GM12878 (cell line): ENCODE results near the gene FAM222B. TPM values are rescaled to one million over a fixed set of nuclear protein-coding genes. Genes with fewer than 3 reads are reported as not detected.
A peak's percentile ranks its signal among the peaks of the same experiment; 100 is the strongest.

Experiments used
- CEBPB ChIP-seq, 2 experiments: fragments of 150-350 bp in 1 of 2; IDR thresholded peaks; 2 replicates each; pipeline ENCODE4 v1.6.1; 2012 to 2014; ENCODE audit warnings: low read depth in 2 of 2, low read length in 2 of 2, borderline replicate concordance in 1 of 2, inconsistent platforms in 1 of 2
- DPF2 ChIP-seq: fragments of 450-650 bp; IDR thresholded peaks from 2 replicates; pipeline ENCODE4 v1.6.1; 2017; ENCODE audit warnings: mild to moderate bottlenecking
- FOS ChIP-seq: IDR thresholded peaks from 3 replicates; pipeline ENCODE4 v1.6.1; 2011; ENCODE audit warnings: borderline replicate concordance; ENCODE audit not compliant: insufficient read length; ENCODE audit errors: extremely low read depth
- HDAC2 ChIP-seq: fragments of 200-600 bp; sonication (generic); IDR thresholded peaks from 2 replicates; pipeline ENCODE4 v1.6.1; 2017
- IKZF2 ChIP-seq, 2 experiments: fragments of 450-650 bp; IDR thresholded peaks; 2 replicates each; pipeline ENCODE4 v1.6.1; 2017; ENCODE audit warnings: mild to moderate bottlenecking in 2 of 2, moderate library complexity in 2 of 2
- MEF2B ChIP-seq: fragments of 450-650 bp; IDR thresholded peaks from 2 replicates; pipeline ENCODE4 v1.6.1; 2018; ENCODE audit warnings: mild to moderate bottlenecking, moderate library complexity; ENCODE audit not compliant: partially characterized antibody, poor library complexity, severe bottlenecking
- NKRF ChIP-seq: fragments of 450-650 bp; conservative IDR thresholded peaks from 2 replicates; pipeline ENCODE4 v1.6.1; 2017; ENCODE audit warnings: mild to moderate bottlenecking, moderate library complexity
- NR2C1 ChIP-seq: fragments of 450-650 bp; IDR thresholded peaks from 2 replicates; pipeline ENCODE4 v1.6.1; 2017; ENCODE audit warnings: antibody characterized with exemption, mild to moderate bottlenecking, moderate library complexity
- NR2C2 ChIP-seq: IDR thresholded peaks from 2 replicates; pipeline ENCODE4 v1.6.1; 2011; ENCODE audit warnings: borderline replicate concordance, low read depth; ENCODE audit not compliant: control insufficient read depth, insufficient read length
- NR2F1 ChIP-seq: fragments of 450-650 bp; conservative IDR thresholded peaks from 2 replicates; pipeline ENCODE4 v1.6.1; 2017; ENCODE audit warnings: mild to moderate bottlenecking
- POLR2AphosphoS5 ChIP-seq: IDR thresholded peaks from 2 replicates; pipeline ENCODE4 v1.6.1; 2011; ENCODE audit warnings: mild to moderate bottlenecking, low read length, inconsistent platforms
- RCOR1 ChIP-seq: conservative IDR thresholded peaks from 2 replicates; pipeline ENCODE4 v1.6.1; 2012; ENCODE audit warnings: low read depth, low read length, improper control_type of control experiment
- SIX5 ChIP-seq: IDR thresholded peaks from 2 replicates; pipeline ENCODE4 v1.6.1; 2011; ENCODE audit warnings: mild to moderate bottlenecking, low read depth, low read length, moderate library complexity; ENCODE audit not compliant: severe bottlenecking
- SMARCA5 ChIP-seq: fragments of 450-650 bp; IDR thresholded peaks from 2 replicates; pipeline ENCODE4 v1.6.1; 2017; ENCODE audit warnings: mild to moderate bottlenecking
- TARDBP ChIP-seq: IDR thresholded peaks from 2 replicates; pipeline ENCODE4 v1.6.1; 2016; ENCODE audit warnings: borderline replicate concordance
- ZNF687 ChIP-seq: fragments of 450-650 bp; IDR thresholded peaks from 2 replicates; pipeline ENCODE4 v1.6.1; 2017; ENCODE audit warnings: mild to moderate bottlenecking, moderate library complexity
- polyA plus RNA-seq, 11 experiments: library from polyadenylated mRNA; depleted of rRNA in 4 of 11; unstranded in 6 of 11; stranded (reverse) in 5 of 11; fragments of >200 nt; fragmentation: Nextera tagmentation in 4 of 11; fragmentation: Illumina TruSeq in 1 of 11; extraction: Ambion mirVana in 4 of 11; extraction: Trizol in 1 of 11; gene quantifications; 1 replicate in 1 of 11; 2 replicates in 10 of 11; pipeline versions ENCODE4 v1.2.1 to v1.2.3, GENCODE V29; 2011 to 2016; ENCODE audit warnings: inconsistent platforms in 2 of 11, missing spikeins in 2 of 11, low read depth in 1 of 11
- total RNA-seq, 4 experiments: library from RNA; depleted of rRNA in 3 of 4; stranded (reverse); fragments of >200 nt in 3 of 4; fragmentation: Illumina TruSeq in 1 of 4; extraction: Trizol in 1 of 4; gene quantifications; 2 replicates each; pipeline versions ENCODE4 v1.2.1 to v1.2.3, GENCODE V29; 2013 to 2021
- TF ChIP-seq, protein P1 (sequence below): IDR thresholded peaks from 2 replicates; pipeline ENCODE4 v1.6.1; 2012; ENCODE audit warnings: mild to moderate bottlenecking, low read depth, low read length
- TF ChIP-seq, protein P2 (sequence below), 3 experiments: IDR thresholded peaks in 2 of 3; conservative IDR thresholded peaks in 1 of 3; 2 replicates each; pipeline ENCODE4 v1.5.1; 2011; ENCODE audit warnings: low read depth in 3 of 3, low read length in 3 of 3, mild to moderate bottlenecking in 3 of 3, control low read depth in 2 of 3, moderate library complexity in 2 of 3, inconsistent platforms in 1 of 3, mixed read lengths in 1 of 3; ENCODE audit not compliant: control insufficient read depth in 2 of 3, insufficient read depth in 1 of 3; ENCODE audit errors: extremely low read depth in 1 of 3

FAM222B gene
- total and polyA plus RNA-seq, 10 of the 15 experiments (the other 5 are each of a cell fraction or from before 2014, with no cell fraction given), result 2.8 to 18.3 (median 6.4) TPM

- peak; percentile 51; the same call in 1 of the 2 replicates for TF ChIP-seq NKRF
- TF ChIP-seq ZNF687, result 0 out of 2 replicates have a peak, but pooled peaks have one; percentile 15
- no peak for TF ChIP-seq SIX5
- TF ChIP-seq FOS, result no peak
- TF ChIP-seq NR2C2, result no peak
- TF ChIP-seq CEBPB (IDR thresholded peaks at IDR 0.05; ENCODE audit: borderline replicate concordance in 1 of 2, low read depth in 2 of 2, low read length in 2 of 2), result no peak
- TF ChIP-seq HDAC2, result no peak
- TF ChIP-seq NR2F1, result 0 out of 2 replicates have a peak, but pooled peaks have one; percentile 19
- no peak for TF ChIP-seq NR2C1
- 0 out of 2 replicates have a peak, but pooled peaks have one; percentile 38 for TF ChIP-seq DPF2
- TF ChIP-seq MEF2B, result peak; percentile 11
- TF ChIP-seq, protein P1, sequence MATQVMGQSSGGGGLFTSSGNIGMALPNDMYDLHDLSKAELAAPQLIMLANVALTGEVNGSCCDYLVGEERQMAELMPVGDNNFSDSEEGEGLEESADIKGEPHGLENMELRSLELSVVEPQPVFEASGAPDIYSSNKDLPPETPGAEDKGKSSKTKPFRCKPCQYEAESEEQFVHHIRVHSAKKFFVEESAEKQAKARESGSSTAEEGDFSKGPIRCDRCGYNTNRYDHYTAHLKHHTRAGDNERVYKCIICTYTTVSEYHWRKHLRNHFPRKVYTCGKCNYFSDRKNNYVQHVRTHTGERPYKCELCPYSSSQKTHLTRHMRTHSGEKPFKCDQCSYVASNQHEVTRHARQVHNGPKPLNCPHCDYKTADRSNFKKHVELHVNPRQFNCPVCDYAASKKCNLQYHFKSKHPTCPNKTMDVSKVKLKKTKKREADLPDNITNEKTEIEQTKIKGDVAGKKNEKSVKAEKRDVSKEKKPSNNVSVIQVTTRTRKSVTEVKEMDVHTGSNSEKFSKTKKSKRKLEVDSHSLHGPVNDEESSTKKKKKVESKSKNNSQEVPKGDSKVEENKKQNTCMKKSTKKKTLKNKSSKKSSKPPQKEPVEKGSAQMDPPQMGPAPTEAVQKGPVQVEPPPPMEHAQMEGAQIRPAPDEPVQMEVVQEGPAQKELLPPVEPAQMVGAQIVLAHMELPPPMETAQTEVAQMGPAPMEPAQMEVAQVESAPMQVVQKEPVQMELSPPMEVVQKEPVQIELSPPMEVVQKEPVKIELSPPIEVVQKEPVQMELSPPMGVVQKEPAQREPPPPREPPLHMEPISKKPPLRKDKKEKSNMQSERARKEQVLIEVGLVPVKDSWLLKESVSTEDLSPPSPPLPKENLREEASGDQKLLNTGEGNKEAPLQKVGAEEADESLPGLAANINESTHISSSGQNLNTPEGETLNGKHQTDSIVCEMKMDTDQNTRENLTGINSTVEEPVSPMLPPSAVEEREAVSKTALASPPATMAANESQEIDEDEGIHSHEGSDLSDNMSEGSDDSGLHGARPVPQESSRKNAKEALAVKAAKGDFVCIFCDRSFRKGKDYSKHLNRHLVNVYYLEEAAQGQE, result no peak
- peak; percentile 77 for TF ChIP-seq SMARCA5
- no peak for TF ChIP-seq RCOR1
- peak; percentile 49 to 68; a peak in 2 of 4 replicates for TF ChIP-seq IKZF2 (IDR thresholded peaks at IDR 0.05)
- TF ChIP-seq POLR2AphosphoS5, result no peak
- TF ChIP-seq TARDBP, result no peak
- TF ChIP-seq, protein P2, sequence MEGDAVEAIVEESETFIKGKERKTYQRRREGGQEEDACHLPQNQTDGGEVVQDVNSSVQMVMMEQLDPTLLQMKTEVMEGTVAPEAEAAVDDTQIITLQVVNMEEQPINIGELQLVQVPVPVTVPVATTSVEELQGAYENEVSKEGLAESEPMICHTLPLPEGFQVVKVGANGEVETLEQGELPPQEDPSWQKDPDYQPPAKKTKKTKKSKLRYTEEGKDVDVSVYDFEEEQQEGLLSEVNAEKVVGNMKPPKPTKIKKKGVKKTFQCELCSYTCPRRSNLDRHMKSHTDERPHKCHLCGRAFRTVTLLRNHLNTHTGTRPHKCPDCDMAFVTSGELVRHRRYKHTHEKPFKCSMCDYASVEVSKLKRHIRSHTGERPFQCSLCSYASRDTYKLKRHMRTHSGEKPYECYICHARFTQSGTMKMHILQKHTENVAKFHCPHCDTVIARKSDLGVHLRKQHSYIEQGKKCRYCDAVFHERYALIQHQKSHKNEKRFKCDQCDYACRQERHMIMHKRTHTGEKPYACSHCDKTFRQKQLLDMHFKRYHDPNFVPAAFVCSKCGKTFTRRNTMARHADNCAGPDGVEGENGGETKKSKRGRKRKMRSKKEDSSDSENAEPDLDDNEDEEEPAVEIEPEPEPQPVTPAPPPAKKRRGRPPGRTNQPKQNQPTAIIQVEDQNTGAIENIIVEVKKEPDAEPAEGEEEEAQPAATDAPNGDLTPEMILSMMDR (IDR thresholded peaks at IDR 0.05 in 2 of 3, conservative IDR thresholded peaks at IDR 0.05 in 1 of 3; ENCODE audit: control insufficient read depth in 2 of 3, extremely low read depth in 1 of 3, insufficient read depth in 1 of 3, low read depth in 3 of 3, low read length in 3 of 3), result no peak
Observed at GRCh38 chr17:28763137-28763799, 79.3 kb downstream of the FAM222B start (continued).
